A549 (cell line): Measurements from ENCODE around the gene TSKU. TPM values are rescaled to one million over a fixed set of nuclear protein-coding genes. Genes with fewer than 3 reads are reported as not detected.
"Not testable (repeated sequence)": the region's sequence is repeated elsewhere in the genome, so short reads cannot be mapped to it uniquely, and the experiment has no call there.

ENCODE experiments used
- ATAC-seq, 2 experiments: fragments of 200-7000 bp in 1 of 2; fragments of >200 bp in 1 of 2; cut with Nextera tagmentation in 1 of 2; cut with Tn5 transposase in 1 of 2; 3 replicates each; pipeline versions ENCODE4 v1.8.0 to v1.9.1; 2018 to 2020; ENCODE audit warnings: mild to moderate bottlenecking in 1 of 2, moderate library complexity in 1 of 2
- CTCF ChIA-PET: fragments of 300-600 bp; sonication (Branson Sonifier 250); formaldehyde crosslinking; extraction: SDS; loops from one replicate; lab custom pipeline; 2021; ENCODE audit warnings: antibody characterized with exemption, inconsistent platforms; lab: Yijun Ruan, JAX
- POLR2A ChIA-PET: fragments of 350-600 bp; formaldehyde crosslinking; extraction: SDS; loops from one replicate; lab custom pipeline; 2021; ENCODE audit warnings: antibody characterized with exemption, inconsistent platforms; lab: Yijun Ruan, JAX
- DNase-seq, 2 experiments: peaks; one replicate each; pipeline versions ENCODE4 v3.0.0 to v3.0.0-alpha.2; 2011 to 2016; ENCODE audit warnings: low read depth in 1 of 2, low spot score in 1 of 2
- FAIRE-seq: peaks from 2 replicates; lab custom pipeline; 2011; peaks lifted over from hg19 to GRCh38; lab: Jason Lieb, UNC
- H3K27ac ChIP-seq, 2 experiments: fragments of >200 bp; sonication (Bioruptor Twin); formaldehyde crosslinking; 3 replicates each; pipeline ENCODE4 v1.5.1; 2016 to 2017
- H3K4me1 ChIP-seq: fragments of >200 bp; sonication (Bioruptor Twin); formaldehyde crosslinking; 3 replicates; pipeline ENCODE4 v1.6.1; 2016
- H3K4me2 ChIP-seq: fragments of >200 bp; sonication (Bioruptor Twin); formaldehyde crosslinking; 3 replicates; pipeline ENCODE4 v1.6.1; 2016
- H3K4me3 ChIP-seq: fragments of >200 bp; sonication (Bioruptor Twin); formaldehyde crosslinking; 3 replicates; pipeline ENCODE4 v1.5.1; 2016
- H3K9me3 ChIP-seq: fragments of >200 bp; sonication (Bioruptor Twin); formaldehyde crosslinking; 3 replicates; pipeline ENCODE4 v1.6.1; 2016
- BCL3 ChIP-seq: fragments of >200 bp; sonication (Bioruptor Twin); formaldehyde crosslinking; IDR thresholded peaks from 3 replicates; pipeline ENCODE4 v1.6.1; 2016
- BHLHE40 ChIP-seq: IDR thresholded peaks from 2 replicates; pipeline ENCODE4 v1.6.1; 2012; ENCODE audit warnings: low read depth, low read length, inconsistent platforms
- CBX2 ChIP-seq: fragments of 200-600 bp; sonication (generic); IDR thresholded peaks from 2 replicates; pipeline ENCODE4 v1.6.1; 2016; ENCODE audit warnings: low read depth, mild to moderate bottlenecking, borderline replicate concordance
- CBX8 ChIP-seq: fragments of 200-600 bp; sonication (generic); IDR thresholded peaks from 2 replicates; pipeline ENCODE4 v1.6.1; 2016
- CEBPB ChIP-seq, 2 experiments: fragments of >200 bp in 1 of 2; sonication (Bioruptor Twin) in 1 of 2; formaldehyde crosslinking in 1 of 2; IDR thresholded peaks; 2 replicates each; pipeline ENCODE4 v1.6.1; 2012 to 2016
- CHD4 ChIP-seq: fragments of 200-600 bp; sonication (generic); IDR thresholded peaks from 2 replicates; pipeline ENCODE4 v1.6.1; 2016; ENCODE audit warnings: antibody characterized with exemption, mild to moderate bottlenecking, borderline replicate concordance
- CTCF ChIP-seq: fragments of >200 bp; sonication (Bioruptor Twin); formaldehyde crosslinking; IDR thresholded peaks from 3 replicates; pipeline ENCODE4 v1.5.1; 2016
- E2F6 ChIP-seq: IDR thresholded peaks from 2 replicates; pipeline ENCODE4 v1.6.1; 2012; ENCODE audit warnings: low read depth, borderline replicate concordance
- GATA3 ChIP-seq: IDR thresholded peaks from 2 replicates; pipeline ENCODE4 v1.6.1; 2012; ENCODE audit warnings: borderline replicate concordance
- HES2 ChIP-seq: fragments of >200 bp; sonication (Bioruptor Twin); formaldehyde crosslinking; IDR thresholded peaks from 2 replicates; pipeline ENCODE4 v1.6.1; 2016
- JUN ChIP-seq, 2 experiments: fragments of >200 bp; sonication (Bioruptor Twin); formaldehyde crosslinking; IDR thresholded peaks; 2 replicates in 1 of 2; 3 replicates in 1 of 2; pipeline ENCODE4 v1.6.1; 2016 to 2017
- KDM1A ChIP-seq: fragments of 200-600 bp; sonication (generic); IDR thresholded peaks from 2 replicates; pipeline ENCODE4 v1.6.1; 2016; ENCODE audit warnings: low read depth, mild to moderate bottlenecking
- KDM5A ChIP-seq: fragments of 200-600 bp; sonication (generic); IDR thresholded peaks from 2 replicates; pipeline ENCODE4 v1.6.1; 2016; ENCODE audit warnings: antibody characterized with exemption, mild to moderate bottlenecking
- MAFK ChIP-seq: fragments of 450-650 bp; IDR thresholded peaks from 2 replicates; pipeline ENCODE4 v1.6.1; 2014; ENCODE audit not compliant: partially characterized antibody
- MAX ChIP-seq: IDR thresholded peaks from 2 replicates; pipeline ENCODE4 v1.6.1; 2012
- MYC ChIP-seq: IDR thresholded peaks from 2 replicates; pipeline ENCODE4 v1.6.1; 2012; ENCODE audit warnings: mild to moderate bottlenecking, inconsistent platforms, low read length, improper control_type of control experiment, borderline replicate concordance
- PHF8 ChIP-seq: fragments of 200-600 bp; sonication (generic); IDR thresholded peaks from 2 replicates; pipeline ENCODE4 v1.6.1; 2016; ENCODE audit warnings: low read depth, mild to moderate bottlenecking, antibody characterized with exemption, moderate library complexity, borderline replicate concordance
- POLR2A ChIP-seq: IDR thresholded peaks from 2 replicates; pipeline ENCODE4 v1.6.1; 2012; ENCODE audit warnings: mild to moderate bottlenecking, low read length
- RAD21 ChIP-seq, 2 experiments: fragments of >200 bp in 1 of 2; sonication (Bioruptor Twin) in 1 of 2; formaldehyde crosslinking in 1 of 2; IDR thresholded peaks in 1 of 2; conservative IDR thresholded peaks in 1 of 2; 2 replicates in 1 of 2; 3 replicates in 1 of 2; pipeline ENCODE4 v1.6.1; 2012 to 2018; ENCODE audit warnings: inconsistent platforms in 1 of 2
- RARB ChIP-seq: fragments of 250-450 bp; sonication (Bioruptor Pico); IDR thresholded peaks from 2 replicates; pipeline ENCODE4 v1.8.0; 2021; ENCODE audit warnings: mild to moderate bottlenecking, moderate library complexity
- RCOR1 ChIP-seq: fragments of 150-350 bp; IDR thresholded peaks from 2 replicates; pipeline ENCODE4 v1.6.1; 2014; ENCODE audit warnings: antibody characterized with exemption, low read length, low read depth
- RFX5 ChIP-seq: fragments of 450-650 bp; IDR thresholded peaks from 2 replicates; pipeline ENCODE4 v1.7.1; 2014; ENCODE audit warnings: antibody characterized with exemption, mild to moderate bottlenecking, moderate library complexity
- RNF2 ChIP-seq: fragments of 200-600 bp; sonication (generic); IDR thresholded peaks from 2 replicates; pipeline ENCODE4 v1.6.1; 2016; ENCODE audit warnings: low read depth, mild to moderate bottlenecking, antibody characterized with exemption, moderate library complexity, borderline replicate concordance
- SMC3 ChIP-seq: fragments of >200 bp; sonication (Bioruptor Twin); formaldehyde crosslinking; IDR thresholded peaks from 3 replicates; pipeline ENCODE4 v1.6.1; 2018; ENCODE audit warnings: inconsistent platforms
- ZSCAN20 ChIP-seq: fragments of 250-450 bp; sonication (Bioruptor Pico); IDR thresholded peaks from 2 replicates; pipeline ENCODE4 v1.8.0; 2022; ENCODE audit warnings: mild to moderate bottlenecking, moderate library complexity
- WGBS: methylation state at CpG from one replicate; pipeline ENCODE4 v1.1.6; 2017; ENCODE audit errors: missing lambda C conversion rate; 5-methylcytosine and 5-hydroxymethylcytosine counted together
- polyA minus RNA-seq: library from RNA; depleted of rRNA, polyadenylated mRNA; stranded (reverse); fragments of >200 nt; gene quantifications from 2 replicates; pipeline ENCODE4 v1.2.3, GENCODE V29; 2011; rRNA and poly(A)+ RNA removed
- polyA plus RNA-seq, 4 experiments: library from polyadenylated mRNA; depleted of rRNA in 3 of 4; stranded (reverse); fragments of >200 nt; fragmentation: RNase III in 1 of 4; extraction: RNeasy Plus Mini Kit Qiagen cat#74134 plus additional on column Dnase treatment in 1 of 4; gene quantifications; 2 replicates in 3 of 4; 3 replicates in 1 of 4; pipeline ENCODE4 v1.2.3, GENCODE V29; 2011 to 2017

TSKU gene
- polyA plus RNA-seq (2011; rRNA removed) (164 and 188 TPM in 2 replicates), polyA plus RNA-seq (2017; fragmentation: RNase III; extraction: RNeasy Plus Mini Kit Qiagen cat#74134 plus additional on column Dnase treatment) (145 to 171 TPM (median 164 TPM) in 3 replicates), polyA minus RNA-seq (186 and 192 TPM in 2 replicates)
- 177 and 263 TPM in 2 replicates for polyA plus RNA-seq (2012; cell fraction: cytosol; rRNA removed)
- 271 and 323 TPM in 2 replicates for polyA plus RNA-seq (2012; cell fraction: nucleus; rRNA removed)

- CTCF ChIA-PET: interaction anchor here (2.6 to 2.8 kb wide), 2 partner anchors 9 to 49 kb away, joined by 9 to 12 read pairs; no protein-coding TSS in a partner anchor
- DNase-seq: peak in 1 of 2 experiments; percentile 57
These were observed at the start of gene TSKU for GRCh38 chr11:76783294-76783895. Gene TSKU (plus strand): TSS chr11:76783356. CDS start chr11:76795617, 12,261 bp downstream.

GRCh38 chr11:76733906-76734305 lies 49.2 kb upstream of the TSKU start:
- 36% methylated on average over 3 of the region's 3 CpGs for WGBS
- peak; percentile 75 for TF ChIP-seq CTCF
- peak; percentile 90 for TF ChIP-seq SMC3
- peak; percentile 92 to 96 for TF ChIP-seq RAD21 (conservative IDR thresholded peaks at IDR 0.05 in 1 of 2, IDR thresholded peaks at IDR 0.05 in 1 of 2)
- TF ChIP-seq MAX: 0 out of 2 replicates have a peak, but pooled peaks have one; percentile 26
- Histone ChIP-seq H3K4me1 (peaks cover 24% of the 10 kb centered on the region), H3K27ac (peak overlapping the region; percentile 77 to 79)
- FAIRE-seq, H3K4me2 ChIP-seq, H3K4me3 ChIP-seq, H3K9me3 ChIP-seq: not testable (repeated sequence)
- POLR2A ChIA-PET: interaction anchor here (0.8 to 1.0 kb wide), 7 partner anchors 36 to 103 kb away, joined by 3 to 5 read pairs (median 3); no protein-coding TSS in a partner anchor
- DNase-seq: peak; percentile 85 to 87
- peak; percentile 80 to 92 for ATAC-seq
- CTCF ChIA-PET: interaction anchor here (0.6 to 9.8 kb wide), 49 partner anchors 9 to 486 kb away, joined by 3 to 207 read pairs (median 5); partner anchors contain the start of gene TSKU

More at GRCh38 chr11:76783294-76783895, at the start of gene TSKU:
- H3K4me3 ChIP-seq: peak within 1 kb of the TSS; percentile 71
- TF ChIP-seq GATA3 (peak; percentile 10; the same call in 1 of the 2 replicates), RARB (CRISPR knock-in tag) (peak; percentile 54; the same call in 1 of the 2 replicates), CBX8 (no peak), CBX2 (no peak), POLR2A (peak; percentile 81), MAFK (no peak), KDM5A (no peak), JUN (IDR thresholded peaks at IDR 0.05) (peak; percentile 88 to 98), KDM1A (no peak), MAX (peak; percentile 52), MYC (no peak), E2F6 (0 out of 2 replicates have a peak, but pooled peaks have one; percentile 13), ZSCAN20 (CRISPR knock-in tag) (no peak), PHF8 (peak; percentile 56), CEBPB (IDR thresholded peaks at IDR 0.05) (no peak), RNF2 (no peak), RAD21 (conservative IDR thresholded peaks at IDR 0.05 in 1 of 2, IDR thresholded peaks at IDR 0.05 in 1 of 2) (no peak; a peak in 1 of 5 replicates), RFX5 (no peak), BCL3 (peak; percentile 75; the same call in 2 of the 3 replicates), CHD4 (no peak), HES2 (no peak), RCOR1 (no peak), BHLHE40 (peak; percentile 17; the same call in 1 of the 2 replicates)
- TF ChIP-seq, all 56 proteins: peak for 9
- no peak for FAIRE-seq
- POLR2A ChIA-PET: interaction anchor here (1.0 to 3.7 kb wide), 10 partner anchors 8 to 35 kb away, joined by 4 to 134 read pairs (median 6); no protein-coding TSS in a partner anchor
- H3K27ac ChIP-seq: peak within 1 kb of the TSS; percentile 96 to 98
- under 1% methylated on average over 38 of the region's 76 CpGs for WGBS
- peak; percentile 48 to 60 for ATAC-seq
- peaks cover 18% of the 10 kb centered on the region for H3K9me3 ChIP-seq
- H3K4me2 ChIP-seq: peak within 1 kb of the TSS; percentile 92
- H3K4me1 ChIP-seq: peaks cover 43% of the 10 kb centered on the region
